NCI-H2107 (cell line): ENCODE data around the gene FGF6.
A peak's percentile ranks its signal among the peaks of the same experiment; 100 is the strongest.

Experiments
- DNase-seq: peaks from one replicate; lab custom pipeline; 2025; lab: John Stamatoyannopoulos, UW

FGF6 gene

DNA sequence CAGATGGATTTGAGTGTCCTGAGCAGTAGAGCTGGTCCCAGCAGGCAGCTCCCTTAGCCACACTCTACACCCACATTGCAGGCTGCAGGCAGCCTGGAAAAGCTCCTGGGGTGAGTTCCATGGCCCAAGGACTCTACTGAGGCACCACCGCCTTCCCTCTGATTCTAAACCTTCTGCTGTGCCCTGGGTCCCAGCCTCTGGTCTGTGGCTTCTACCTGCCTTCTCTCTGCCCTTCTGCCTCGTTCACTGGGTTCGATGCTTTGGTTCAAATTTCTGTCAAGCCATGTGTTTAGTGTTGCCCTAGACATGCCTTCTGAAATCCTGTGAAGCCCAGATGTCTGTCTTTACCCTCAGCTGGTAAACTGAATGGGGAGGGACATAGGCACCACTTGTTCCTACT, 1.5 kb upstream of the FGF6 start:
- DNase-seq: no peak

DNA sequence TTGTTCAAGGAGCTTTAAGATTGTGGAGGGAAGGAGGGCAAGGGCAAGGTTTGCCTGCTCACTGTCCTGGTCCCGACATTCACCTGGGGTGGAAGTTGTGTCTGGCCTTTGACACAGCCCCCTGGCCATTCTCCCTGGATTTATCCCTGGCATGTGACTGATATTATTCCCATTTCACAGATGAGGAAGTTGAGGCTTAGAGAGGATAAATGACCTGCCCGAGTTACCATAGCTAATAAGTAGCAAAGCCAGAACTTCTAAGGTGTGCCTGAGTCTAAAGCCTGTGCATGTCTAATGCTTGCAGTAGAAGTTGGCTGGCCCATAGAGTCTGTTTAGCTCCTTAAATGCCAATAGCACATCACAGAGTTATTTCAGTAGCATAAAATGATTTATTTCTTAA, 720 bp upstream of the FGF6 start:
- DNase-seq: no peak

DNA sequence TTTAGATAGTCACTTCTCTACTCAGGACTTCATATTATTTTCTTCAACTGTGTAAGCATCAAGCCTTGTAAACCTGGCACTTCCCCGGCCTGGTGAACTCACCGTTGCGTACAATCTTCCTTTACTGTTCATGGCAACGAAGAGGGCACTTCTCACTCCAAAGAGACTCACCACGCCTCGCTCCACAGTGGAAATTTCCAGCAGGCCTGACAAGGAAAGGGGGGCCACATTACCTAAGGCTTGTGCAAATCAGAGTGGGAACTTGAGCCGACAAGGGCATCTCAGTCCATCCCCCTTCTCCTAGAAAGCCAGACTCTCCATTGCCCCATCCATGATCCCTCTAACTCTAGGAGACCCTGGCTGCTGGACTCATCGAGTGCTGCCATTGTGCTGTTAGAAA, 1.6 kb downstream of the FGF6 start:
- DNase-seq: no peak

DNA sequence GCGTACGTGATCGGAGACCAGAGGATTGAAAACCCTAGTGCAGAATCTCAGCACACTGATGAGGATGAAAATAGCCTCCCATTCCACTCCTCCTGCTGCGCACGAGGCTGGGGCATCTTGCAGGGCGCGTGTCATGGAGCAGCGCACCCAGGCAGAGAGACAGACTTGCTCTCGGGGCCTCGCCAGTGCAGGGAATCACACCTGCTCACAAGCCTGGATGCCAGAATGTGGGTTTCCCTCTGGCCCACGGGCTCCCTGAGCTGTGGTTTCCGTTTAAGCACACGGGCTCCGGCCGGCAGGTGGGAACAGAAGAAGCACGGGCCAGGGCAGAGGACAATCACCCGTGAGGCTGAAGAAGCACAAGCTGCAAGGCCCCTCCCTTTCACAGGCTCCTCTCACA, 2.0 kb downstream of the FGF6 start:
- DNase-seq: no peak

DNA sequence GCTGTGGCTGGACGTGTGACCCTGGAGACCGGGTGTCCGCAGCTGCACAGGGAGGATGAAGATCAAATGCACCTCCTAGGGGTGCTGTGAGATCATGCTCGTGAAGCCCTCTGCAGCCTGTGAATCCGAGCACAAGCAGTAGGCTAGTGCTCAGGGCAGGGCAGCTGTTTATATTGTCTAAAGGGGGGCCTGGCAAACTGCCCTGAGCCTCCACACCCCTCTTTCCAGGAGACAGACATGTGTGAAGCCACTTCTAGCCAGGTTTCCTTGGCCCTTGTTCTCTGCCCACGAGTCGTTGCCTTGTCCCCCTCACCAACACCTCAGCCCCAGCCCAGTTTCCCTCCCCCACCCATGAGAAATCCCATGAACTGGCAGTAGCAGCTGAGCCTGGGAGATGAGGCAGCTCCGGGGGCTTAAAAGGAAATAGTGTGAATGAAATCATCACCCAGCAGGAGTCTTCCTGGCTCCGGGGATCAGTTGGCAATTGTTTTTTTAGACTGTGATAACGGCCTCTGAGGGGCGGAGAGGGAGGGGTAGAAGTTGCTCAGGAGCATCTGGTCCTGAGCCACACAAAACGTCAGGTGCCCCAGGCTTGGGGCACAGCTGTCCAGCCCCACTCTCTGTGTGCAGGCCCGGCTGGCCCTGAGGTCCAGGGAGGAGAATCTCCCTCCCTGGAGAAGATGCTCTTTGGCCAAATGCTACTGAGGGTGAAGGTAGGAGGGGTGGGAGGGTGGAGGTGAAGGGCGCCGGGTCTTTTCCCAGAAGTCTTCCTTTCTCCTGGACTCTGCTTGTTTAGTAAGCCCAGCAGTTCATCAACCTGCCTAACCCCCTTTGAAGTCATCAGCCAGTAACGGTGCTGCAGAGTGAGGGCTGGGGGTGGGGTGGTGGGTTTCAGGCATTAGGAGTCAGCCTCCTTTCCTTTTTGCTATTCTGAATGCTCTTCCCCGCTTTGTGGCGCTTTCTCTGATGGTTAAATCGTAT, 4.0 kb downstream of the FGF6 start:
- peak; percentile 50 for DNase-seq

DNA sequence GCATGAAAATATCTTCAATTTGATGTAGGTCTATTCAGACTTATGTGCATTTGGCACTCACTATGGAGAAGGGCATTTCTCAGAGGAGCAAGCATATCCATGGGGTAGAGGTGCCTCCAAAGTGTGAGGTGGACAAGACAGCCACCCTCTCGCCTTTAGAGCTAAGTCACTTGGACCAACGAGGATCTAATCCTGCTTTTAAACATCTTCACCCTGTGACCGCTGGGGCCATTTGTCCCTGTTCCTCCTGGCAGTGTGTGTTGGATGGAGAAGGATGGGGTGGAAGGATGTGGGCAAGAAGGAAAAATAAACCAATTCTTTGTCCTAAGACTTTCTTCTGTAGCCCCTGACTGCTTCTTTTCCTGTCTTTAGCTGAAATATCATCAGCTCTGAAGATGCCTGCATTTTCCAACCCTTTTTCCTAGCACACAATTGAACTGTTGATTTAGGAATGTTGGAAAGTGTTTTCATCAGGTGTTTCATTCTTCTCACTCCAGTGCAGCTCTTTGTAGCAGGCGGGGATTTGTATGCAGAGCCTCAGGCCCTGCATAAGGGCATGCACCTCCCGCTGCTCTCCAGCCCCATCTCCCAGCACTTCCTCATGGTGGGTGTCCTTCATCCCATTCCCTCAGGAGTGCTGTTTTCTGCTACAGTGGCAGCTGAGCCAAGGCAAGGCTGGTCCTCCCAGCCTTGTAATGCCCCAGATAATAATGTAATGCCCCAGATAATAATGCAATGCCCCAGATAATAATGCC, 5.3 kb downstream of the FGF6 start:
- no peak for DNase-seq

DNA sequence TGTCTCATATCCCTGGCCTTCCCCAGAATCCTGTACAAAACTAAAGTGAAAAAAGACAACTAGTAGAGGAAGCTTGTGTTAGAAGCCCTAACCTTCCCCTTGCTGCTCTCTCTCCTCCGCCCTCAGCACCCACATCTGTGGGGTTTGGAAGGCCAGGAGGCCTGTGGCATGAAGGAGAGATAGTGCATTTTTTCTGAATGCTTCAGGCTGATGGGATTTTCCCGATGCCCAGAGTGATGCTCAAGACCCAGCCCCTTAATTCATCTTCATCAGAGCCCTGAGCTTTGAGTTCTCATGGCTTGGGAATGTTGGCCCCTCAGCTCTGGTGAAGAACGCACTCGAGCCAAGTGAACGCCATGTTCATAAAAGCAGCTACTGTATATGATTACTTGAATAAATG, 5.9 kb downstream of the FGF6 start:
- DNase-seq: no peak

DNA sequence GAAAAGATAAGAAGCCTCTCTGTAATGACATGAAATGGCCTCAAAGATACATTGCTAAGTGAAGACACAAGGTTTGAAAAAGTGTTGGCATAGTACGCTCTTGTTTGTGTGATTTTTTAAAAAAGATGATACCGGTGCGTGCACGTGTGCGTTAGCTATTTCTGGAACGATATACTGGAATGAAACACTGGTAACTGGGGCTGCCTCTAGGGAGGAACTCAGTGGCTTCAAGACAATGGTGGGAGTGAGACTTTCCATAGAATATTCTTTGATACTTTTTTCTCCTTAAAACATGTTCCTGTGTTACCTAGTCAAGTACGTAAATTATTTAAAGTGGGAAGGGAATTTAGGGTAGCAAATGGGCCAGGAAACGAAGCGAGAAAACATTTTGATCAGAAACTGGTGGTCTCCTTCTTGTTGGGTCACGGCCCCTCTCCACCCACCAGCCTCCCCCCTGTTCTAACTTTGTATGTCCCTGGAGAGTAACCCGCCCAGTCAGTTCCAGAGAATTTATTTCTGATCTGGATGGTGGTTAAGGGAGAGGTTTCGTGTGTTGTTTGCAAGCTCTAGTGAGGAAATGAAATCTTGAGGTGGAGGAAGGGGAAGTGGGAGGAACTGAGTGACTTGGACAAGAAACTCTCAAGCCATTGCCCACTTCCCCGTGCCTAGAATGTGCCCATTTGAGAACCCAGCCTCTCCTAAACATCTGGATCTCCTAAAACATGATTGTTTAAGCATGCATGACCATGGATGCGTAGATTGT, 6.6 kb downstream of the FGF6 start:
- DNase-seq: no peak

DNA sequence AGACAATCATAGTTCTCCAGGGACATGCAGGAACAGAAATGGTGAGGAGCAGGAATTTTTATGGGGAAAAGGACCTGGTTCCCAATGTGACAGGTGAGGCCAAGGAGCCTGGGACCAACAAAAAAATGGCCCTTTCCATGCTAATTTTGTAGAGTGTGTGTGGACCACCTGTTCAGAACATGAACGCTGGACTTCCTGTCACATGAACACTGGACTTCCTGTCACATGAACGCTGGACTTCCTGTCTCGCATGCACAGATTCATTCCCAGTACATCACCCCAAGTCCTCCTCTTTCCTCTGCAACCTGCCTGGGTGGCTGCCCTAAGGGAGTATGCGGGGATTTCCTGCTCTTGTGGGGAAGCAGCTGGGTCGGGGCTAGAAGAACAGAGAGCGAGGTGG, 10.1 kb downstream of the FGF6 start:
- DNase-seq: no peak

DNA sequence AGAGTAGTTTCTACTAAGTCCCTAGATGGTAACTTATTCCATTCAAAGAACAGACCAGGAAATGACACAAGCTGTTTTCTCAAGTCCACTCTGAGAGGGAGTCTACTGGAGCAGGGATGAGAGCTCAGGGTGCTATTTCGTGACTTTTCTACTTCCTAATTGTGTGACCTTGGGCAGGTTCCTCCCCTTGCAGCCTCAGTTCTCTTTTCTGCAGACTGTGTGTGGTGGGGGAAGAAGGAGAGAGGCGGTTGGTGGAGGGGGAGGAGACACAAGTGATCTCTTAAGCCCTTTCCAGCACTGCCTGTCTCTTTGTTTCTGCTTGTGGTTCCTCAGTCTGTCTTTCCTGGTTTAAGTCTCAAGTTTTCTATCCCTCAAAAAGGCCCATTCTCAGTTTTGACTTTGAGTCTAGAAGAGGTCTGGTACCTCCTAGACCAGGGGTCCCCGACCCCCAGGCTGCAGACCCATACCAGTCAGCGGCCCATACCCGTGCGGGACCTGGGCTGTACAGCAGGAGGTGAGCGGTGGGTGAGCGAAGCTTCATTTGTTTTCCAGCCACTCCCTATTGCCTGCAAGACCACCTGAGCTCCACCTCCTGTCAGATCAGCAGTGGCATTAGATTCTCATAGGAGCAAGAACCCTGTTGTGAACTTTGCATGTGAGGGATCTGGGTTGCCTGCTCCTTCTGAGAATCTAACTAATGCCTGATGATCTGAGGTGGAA, 10.7 kb downstream of the FGF6 start:
- DNase-seq: no peak

DNA sequence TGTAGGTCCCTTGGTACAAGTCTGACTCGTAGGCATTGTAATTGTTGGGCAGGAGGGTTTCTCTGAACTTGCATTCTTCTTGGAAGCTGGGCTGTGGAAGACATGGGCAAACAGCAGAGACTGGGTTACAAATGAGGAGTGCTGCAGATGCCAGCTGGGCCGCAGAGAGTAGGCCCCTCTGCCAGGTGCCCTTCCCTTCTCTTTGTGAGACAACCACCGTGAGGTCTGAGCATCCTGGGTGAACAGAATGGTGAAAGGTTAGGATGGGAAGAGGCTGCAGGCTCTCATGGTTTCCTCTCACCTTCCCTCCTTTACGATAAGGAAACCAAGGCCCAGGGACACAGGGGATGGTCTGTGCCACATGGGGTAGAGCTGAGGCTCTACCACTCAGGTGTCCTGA, 11.3 kb downstream of the FGF6 start:
- DNase-seq: no peak

DNA sequence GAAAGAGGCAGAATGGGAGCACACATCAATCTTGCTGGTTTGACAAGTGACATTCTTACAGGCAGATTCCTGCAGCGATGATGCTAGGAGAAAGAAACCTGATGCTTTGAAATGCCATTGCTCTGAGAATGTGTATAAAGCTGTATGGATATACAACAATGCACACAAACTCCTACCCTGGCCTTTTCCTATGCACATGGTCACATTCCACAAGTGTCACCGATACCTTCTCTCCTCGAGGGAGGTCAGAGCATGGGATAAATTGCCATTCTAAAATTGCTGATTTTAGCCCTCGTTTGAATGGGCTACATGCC, 11.9 kb downstream of the FGF6 start:
- no peak for DNase-seq

DNA sequence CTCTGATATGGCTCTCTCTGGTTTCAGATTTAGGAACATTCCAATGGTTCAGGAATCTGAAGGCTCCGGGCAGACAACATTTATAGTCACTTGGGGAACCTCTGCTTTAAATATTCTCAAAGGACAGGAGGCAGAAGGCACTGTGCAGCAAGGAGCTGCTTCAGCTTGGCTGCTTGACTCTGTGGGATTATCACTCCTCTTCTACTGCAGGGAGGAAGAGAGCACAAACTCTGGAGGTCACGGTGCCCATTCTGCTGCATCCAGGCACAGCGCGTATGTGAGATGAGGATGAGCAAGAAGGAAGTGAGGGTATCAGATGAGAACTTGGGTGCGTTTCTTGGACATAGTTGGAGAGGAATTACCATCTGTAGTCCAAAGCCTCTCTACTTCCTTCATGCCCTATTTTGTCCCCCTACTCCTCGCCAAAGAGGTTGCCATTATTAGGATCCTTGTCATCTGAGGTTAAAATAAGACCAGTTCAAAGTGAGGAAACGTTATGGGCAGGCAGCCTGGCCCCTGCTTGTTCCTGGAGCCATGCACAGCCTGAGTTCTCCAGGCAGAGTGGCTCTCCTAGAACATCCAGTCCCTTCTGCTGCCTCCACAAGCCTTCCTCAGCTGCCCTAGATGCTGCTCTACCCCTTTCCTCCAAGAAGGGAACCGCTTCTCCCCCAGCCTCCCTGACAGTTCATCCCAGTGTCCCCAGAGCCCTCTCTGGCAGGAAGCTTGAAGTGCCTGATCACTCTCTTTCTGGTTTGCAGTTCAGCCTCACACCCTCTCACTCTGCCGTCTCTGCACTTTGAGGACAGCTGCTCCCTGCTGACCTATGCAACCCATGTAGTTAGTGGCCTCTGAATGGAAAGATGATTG, 12.5 kb downstream of the FGF6 start:
- no peak for DNase-seq

DNA sequence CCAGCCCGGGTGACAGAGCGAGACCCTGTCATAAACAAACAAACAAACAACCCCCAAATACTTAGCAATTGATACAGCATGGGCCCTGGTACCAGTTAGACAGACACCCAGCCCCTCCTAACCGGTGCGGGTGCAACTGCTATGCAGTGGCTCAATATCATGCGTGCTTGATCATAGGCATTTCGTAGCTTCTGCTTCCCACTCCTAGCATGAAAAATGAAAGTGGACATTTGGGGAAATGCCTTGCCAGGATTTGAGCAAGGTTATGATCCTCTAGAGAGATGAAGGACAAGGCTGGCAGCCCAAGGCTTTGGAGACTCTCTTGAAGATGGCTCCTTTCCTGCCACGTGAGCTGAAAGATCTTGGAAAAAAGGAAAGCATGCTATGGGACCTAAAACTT, 13.7 kb downstream of the FGF6 start:
- no peak for DNase-seq

DNA sequence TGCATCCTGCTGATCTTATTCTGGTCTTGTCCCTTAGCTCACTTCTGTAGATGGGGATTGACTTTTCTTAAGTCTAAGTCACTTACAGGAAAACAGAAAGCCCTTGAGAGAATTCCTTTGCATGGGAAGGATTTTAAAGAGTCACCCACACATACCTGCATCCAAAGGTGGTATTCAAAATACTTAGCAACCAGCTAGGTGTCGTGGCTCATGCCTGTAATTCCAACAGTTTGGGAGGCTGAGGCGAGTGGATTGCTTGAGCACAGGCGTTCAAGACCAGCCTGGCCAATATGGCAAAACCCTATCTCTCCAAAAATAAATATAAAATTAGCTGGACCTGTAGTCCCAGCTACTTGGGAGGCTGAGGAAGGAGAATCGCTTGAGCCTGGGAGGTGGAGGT, 14.2 kb downstream of the FGF6 start:
- DNase-seq: no peak

DNA sequence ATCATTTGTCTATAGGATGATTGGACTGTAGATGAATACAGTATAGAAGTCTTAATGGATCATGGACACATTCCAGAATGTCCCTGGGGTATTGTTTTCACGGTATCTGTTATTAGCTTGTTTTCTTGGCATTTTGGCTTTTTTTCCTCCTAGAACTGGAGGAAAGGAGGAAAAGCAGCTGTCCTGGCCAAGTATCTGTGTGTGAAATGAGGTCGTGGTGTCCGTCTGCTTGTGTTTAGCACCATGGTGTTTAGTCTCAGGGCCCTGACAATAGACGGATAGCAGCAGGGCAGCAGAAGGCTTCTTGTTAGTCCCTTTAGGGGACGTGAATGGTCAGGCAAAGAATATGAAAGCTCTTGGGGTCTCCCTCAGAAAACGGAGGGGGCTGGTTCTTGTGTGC, 21.2 kb downstream of the FGF6 start:
- DNase-seq: no peak

DNA sequence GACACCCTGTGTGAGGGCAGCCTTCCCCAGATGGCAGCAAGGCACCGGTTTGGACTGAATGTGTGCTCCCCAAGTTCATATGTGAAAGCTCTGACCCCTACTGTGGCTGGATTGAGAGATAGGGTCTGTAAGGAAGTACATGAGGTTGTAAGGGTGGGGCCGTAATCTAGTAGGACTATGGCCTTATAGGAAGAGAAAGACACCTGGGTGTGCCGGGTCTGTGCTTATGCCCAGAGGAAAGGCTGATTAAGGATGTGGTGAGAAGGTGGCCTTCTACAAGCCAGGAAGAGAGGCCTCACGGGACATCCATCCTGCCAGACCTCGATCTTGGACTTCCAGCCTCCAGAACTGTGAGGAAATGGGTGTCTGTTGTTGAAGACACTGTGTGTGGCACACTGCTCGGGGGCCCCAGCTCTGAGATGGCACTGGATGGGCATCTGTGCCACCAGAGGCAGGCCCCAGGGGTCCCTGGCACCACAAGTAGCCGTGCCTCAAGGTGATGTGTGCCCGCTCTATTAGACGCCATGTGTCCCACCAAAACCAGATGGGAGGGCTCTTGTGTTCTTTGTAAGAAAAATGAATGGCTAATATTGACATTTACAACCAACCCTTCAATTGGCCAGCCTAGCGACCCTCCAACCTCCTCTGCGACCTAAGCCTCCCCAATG, 22.0 kb downstream of the FGF6 start:
- no peak for DNase-seq

DNA sequence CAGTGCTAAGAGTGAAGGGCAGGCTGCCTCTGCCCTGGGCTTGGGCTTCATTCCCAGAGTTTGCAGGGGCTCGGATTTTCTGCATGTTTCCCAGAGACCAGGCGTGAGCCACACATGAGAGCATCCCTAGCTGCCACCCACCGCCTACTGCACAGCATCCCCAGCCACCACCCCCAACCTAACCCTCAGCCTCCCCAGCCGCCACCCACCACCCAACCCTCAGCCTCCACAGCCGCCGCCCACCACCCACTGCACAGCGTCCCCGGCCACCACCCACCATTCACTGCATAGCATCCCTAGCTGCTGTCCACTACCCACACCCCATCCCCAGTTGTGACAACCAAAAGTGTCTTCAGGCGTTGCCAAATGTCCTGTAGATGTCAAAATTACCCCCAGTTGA, 22.6 kb downstream of the FGF6 start:
- no peak for DNase-seq

DNA sequence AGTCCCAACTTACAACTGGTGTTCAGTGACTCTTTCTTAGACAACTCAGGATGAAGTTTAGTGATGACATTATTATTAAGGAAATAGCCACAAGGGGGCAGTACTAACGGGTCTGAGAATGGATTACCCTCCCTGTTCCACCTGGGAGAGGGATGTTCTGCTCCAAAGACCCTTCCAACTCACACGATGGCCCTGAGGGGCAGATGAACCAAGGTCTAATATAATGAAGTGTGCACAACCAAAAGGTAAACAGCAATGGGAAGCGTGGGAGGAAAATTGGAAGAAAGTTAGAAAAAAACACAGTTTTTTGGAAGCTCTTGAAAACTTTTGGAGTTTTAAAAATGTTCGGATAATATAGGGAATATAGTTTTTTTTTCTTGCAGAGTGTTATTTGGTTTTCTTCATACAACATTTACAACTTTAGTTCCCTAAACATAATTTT, 24.0 kb downstream of the FGF6 start:
- peak; percentile 30 for DNase-seq

DNA sequence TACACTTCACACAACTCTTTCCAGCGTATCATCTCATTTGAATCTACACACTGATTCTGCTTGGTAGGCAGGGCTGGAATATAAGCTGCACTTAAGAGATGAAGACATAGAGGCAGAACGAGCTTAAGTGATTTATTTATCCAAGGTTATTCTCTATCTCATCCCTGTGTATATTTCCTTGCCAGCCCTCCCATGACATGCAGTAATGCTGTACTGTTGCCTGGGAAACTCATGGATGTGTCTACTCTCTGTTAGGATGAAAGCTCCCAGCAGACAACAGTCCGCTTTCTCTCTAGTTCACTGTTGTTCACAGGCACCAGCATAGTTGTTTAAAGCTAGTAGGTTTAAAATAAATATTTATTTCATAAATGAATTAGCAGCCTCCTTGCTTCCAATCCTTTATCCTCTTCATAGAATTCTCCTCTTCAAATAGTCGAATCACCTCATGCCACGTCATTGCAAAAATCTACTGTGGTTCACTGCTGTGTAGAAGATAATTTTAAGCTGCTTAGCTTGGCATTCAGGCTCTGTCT, 25.4 kb downstream of the FGF6 start:
- DNase-seq: no peak
